ENCODE results near the gene PAFAH1B2.
"Not testable (repeated sequence)": the region's sequence is repeated elsewhere in the genome, so short reads cannot be mapped to it uniquely, and the experiment has no call there.

DNA sequence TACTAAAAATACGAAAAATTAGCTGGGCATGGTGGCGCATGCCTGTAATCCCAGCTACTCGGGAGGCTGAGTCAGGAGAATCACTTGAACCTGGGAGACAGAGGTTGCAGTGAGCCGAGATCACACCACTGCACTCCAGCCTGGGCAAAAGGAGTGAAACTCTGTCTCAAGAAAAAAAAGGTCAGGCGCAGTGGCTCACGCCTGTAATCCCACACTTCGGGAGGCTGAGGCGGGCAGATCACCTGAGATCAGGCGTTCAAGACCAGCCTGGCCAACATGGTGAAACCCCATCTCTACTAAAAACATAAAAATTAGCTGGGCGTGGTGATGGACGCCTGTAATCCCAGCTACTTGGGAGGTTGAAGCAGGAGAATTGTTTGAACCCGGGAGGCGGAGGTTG is 39.1 kb downstream of the PAFAH1B2 start:
- TF ChIP-seq, protein P1, sequence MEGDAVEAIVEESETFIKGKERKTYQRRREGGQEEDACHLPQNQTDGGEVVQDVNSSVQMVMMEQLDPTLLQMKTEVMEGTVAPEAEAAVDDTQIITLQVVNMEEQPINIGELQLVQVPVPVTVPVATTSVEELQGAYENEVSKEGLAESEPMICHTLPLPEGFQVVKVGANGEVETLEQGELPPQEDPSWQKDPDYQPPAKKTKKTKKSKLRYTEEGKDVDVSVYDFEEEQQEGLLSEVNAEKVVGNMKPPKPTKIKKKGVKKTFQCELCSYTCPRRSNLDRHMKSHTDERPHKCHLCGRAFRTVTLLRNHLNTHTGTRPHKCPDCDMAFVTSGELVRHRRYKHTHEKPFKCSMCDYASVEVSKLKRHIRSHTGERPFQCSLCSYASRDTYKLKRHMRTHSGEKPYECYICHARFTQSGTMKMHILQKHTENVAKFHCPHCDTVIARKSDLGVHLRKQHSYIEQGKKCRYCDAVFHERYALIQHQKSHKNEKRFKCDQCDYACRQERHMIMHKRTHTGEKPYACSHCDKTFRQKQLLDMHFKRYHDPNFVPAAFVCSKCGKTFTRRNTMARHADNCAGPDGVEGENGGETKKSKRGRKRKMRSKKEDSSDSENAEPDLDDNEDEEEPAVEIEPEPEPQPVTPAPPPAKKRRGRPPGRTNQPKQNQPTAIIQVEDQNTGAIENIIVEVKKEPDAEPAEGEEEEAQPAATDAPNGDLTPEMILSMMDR (IDR thresholded peaks at IDR 0.05; ENCODE audit: low read depth, low read length, poor library complexity, severe bottlenecking): not testable (repeated sequence)
- not testable (repeated sequence) for TF ChIP-seq EZH2phosphoT487 (IDR thresholded peaks at IDR 0.05; ENCODE audit: borderline replicate concordance, low read length)
